GM12865 (cell line): ENCODE data around the gene FCHSD1.

Experiments
- DNase-seq: peaks from one replicate; pipeline ENCODE4 v3.0.0; 2010; ENCODE audit warnings: low read depth
- H3K4me3 ChIP-seq: 2 replicates; pipeline ENCODE4 v1.5.1; 2011; ENCODE audit warnings: mild to moderate bottlenecking, low read depth, low read length, control low read depth
- TF ChIP-seq, protein P1 (sequence below): IDR thresholded peaks from 2 replicates; pipeline ENCODE4 v1.5.1; 2011; ENCODE audit warnings: low read length, control low read depth, low read depth, inconsistent platforms; ENCODE audit not compliant: insufficient read depth; ENCODE audit errors: missing control alignments

The FCHSD1 gene

DNA sequence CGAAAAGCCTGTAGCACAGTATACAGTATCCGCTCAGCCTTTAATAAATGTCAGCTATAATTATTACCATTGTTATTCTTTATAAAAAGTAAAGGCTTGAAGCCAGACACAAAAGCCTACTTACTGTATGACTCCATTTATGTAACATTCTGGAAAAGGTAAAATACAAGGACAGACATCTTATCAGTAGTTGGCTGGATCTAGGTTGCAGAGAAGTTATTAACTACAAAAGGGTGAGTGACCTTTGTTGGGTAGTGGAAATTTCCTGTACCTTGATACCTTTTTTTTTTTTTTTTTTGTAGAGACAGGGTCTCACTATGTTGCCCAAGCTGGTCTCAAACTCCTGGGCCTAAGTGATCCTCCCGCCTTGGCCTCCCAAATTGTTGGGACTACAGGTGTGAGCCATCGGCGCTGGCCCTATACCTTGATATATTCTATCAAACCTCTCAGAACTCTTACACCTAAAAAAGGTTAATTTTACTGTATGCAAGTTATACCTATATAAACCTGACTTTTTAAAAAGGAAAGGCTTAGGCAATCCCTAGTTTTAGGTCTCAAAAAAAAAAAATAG, 20.6 kb downstream of the FCHSD1 start:
- DNase-seq = no peak
- TF ChIP-seq, protein P1, sequence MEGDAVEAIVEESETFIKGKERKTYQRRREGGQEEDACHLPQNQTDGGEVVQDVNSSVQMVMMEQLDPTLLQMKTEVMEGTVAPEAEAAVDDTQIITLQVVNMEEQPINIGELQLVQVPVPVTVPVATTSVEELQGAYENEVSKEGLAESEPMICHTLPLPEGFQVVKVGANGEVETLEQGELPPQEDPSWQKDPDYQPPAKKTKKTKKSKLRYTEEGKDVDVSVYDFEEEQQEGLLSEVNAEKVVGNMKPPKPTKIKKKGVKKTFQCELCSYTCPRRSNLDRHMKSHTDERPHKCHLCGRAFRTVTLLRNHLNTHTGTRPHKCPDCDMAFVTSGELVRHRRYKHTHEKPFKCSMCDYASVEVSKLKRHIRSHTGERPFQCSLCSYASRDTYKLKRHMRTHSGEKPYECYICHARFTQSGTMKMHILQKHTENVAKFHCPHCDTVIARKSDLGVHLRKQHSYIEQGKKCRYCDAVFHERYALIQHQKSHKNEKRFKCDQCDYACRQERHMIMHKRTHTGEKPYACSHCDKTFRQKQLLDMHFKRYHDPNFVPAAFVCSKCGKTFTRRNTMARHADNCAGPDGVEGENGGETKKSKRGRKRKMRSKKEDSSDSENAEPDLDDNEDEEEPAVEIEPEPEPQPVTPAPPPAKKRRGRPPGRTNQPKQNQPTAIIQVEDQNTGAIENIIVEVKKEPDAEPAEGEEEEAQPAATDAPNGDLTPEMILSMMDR = no peak
- H3K4me3 ChIP-seq = no peak overlapping the region

DNA sequence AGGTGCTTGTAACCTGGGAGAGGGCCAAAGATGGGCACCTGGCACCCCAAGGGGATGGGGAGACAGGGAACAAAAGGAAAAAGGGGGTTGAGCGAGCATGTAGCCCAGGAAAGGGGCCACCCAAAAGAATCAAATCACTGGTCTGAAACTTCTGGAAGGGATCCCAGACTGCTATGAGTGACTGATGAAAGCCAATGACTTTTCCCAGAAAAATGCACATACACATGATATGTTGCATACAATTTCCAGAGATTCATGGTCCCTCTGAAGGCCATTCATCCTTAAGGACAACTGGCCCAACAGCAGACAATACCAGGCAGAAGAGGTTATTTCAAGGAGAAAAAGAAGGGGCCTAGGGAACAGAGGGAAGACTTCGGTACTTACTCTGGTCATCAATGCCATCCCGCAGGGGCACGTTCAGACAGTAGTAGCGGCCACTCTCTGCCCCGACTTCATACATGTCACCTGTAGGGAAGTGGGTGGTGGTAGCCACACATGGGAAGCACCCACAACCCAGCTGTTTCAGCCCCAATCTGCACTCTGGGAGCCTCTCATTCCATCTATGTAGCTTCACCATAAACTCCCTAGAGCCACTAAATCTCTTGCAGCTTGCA, 22.9 kb downstream of the FCHSD1 start:
- no peak overlapping the region for H3K4me3 ChIP-seq
- TF ChIP-seq, protein P1 = no peak
- DNase-seq = no peak

DNA sequence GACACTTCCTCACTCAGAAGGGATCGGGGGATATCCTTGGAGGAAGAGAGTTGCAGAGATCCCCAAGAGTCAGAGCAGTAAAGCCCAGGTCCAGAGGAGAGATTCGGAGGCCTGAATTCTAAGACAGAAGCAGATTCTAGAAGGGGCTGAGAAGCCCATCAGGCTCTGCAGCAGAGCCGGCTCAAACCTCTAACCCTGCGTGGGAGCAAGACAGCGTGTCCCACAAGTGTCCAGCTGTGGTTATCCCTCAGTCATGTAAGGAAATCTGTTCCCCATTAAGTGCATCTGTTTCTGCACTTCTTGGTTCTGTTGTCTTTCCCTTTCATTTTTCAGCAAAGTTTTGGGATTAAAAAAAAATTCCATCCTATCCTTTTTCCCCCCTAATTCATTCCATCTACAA, 27.6 kb downstream of the FCHSD1 start:
- no peak overlapping the region for H3K4me3 ChIP-seq
- TF ChIP-seq, protein P1 = no peak
- no peak for DNase-seq

DNA sequence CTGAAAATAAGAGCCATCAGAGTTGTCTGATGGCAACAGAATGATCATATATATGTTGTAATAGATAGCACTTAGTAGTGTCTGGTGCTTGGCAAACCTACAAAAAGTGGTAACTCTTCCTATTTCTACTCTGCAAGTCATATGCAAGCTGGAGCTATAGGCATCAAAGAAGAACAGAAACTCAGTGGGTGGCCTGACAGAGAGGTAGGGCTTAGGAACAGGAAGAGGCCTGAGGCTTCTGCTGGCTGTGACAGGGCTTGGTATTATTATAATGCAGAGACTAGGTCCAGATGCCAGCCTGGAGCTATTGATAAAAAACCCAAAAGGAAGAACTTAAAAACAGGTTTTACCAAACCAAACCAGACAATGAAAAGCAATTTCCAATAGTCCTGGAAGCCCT, 28.0 kb downstream of the FCHSD1 start:
- TF ChIP-seq, protein P1 = no peak
- H3K4me3 ChIP-seq = no peak overlapping the region
- DNase-seq = peak; percentile 84

DNA sequence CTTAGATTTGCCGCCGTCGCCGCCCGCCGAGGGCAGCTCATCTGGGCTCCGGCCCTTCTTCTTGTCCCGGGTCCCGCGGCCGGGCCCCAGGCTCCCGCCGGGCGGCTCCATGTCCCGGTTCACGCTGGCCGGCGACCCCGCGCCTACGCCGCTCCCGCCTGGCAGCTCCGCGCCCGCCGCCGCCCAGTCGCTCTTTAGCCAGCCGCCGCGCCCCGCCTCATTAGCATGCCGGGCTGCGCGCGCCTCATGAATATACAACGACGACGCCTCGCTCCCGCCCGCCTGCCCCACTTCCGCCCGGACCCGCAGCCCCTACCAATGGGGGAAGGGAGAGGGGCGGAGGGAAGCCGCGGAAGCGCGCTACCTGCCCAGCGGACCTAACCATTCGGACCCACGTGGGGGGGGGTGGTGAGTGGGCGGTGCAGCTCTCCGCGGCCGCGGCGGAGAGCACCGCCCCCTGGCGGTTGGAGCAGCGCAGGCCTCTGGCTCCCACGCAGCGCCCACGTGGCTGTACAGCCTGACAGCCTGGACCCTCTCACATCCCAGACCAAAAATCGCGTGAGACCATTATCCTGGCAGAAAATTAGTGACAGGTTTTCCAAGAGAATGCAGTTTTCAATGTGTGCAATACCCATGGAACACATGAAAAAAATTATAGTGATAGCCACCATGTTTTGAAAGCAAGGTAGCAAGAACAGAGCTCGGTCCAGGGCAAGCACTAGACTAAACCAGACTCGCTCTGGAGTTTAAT, 32.2 kb downstream of the FCHSD1 start, which contains the start of gene DIAPH1:
TSS of gene DIAPH1 (minus strand) at position 197 of the 751 bp plus-strand sequence. CDS start at position 111, 86 bp downstream.
- peak within 1 kb of the TSS; percentile 63 for H3K4me3 ChIP-seq
- TF ChIP-seq, protein P1 = peak; percentile 98
- DNase-seq = peak; percentile 99

DNA sequence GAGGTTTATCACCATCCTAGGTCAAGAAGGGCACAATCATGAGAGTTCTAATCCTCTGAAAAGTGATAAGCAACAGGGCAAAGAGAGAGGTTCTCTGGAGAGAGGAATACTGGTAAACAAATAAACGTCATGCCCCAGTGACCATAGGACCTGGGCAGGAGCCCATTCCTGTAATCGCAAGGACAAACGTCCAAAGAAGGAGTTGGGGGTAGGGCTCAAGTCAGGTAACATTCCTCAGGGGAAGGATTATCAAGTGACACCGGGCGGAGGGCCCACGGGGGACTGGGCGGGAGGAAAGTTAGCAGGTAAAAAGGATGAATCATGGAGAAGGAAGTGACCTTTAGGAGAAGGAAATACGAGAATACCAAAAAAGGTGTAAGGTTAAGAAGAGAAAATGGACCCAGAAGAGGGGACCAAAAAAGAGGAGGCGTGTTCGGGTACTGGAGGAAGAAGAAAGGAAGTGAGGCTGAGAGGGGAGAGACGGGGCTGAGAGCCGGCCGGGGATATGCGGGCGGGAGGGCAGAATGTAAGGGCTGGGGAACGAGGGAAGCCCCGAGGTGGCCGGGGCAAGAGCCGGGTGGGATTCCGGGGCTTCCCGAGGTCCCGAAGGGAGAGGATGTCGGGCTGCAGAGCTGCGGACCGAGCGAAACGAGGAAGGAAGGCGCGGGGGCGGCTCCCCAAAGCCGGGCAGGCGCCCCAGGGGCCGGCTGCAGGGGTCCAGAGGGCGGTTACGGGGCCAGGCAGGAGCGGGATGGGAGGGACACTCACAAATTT, 33.0 kb downstream of the FCHSD1 start:
- H3K4me3 ChIP-seq = peak overlapping the region; percentile 63
- DNase-seq = peak; percentile 64
- TF ChIP-seq, protein P1 = no peak
